ENCODE data around the gene NCS1. TPM values are rescaled to one million over a fixed set of nuclear protein-coding genes. Genes with fewer than 3 reads are reported as not detected.

Gene NCS1
- total and polyA plus RNA-seq, 9 of the 15 experiments (the other 6 are each of a cell fraction or from before 2014, with no cell fraction given), result 0.28 to 27.0 (median 9.6) TPM

DNA sequence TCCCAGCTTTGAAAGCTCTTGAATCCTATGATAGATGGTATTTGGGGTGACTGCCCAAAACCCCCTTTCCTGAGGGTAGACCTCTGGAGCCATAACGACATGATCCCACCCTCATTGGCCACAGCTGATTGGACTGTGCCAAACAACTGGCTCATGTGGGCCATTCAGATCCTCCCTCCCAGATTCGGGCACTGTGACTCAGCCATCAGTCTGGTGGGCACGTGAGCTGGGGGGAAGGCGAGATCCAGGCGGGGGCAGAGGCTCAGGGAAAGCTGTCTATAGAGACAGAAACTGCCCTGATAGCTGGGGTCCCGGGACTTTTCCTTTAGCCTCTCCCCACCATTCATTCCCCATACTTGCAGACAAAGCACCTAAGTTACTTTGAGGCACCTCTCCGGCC lies 15.1 kb upstream of the NCS1 start:
- H4K20me1 ChIP-seq (replicated peaks; ENCODE audit: control insufficient read depth, insufficient read depth, low read length), result no peaks in the 10 kb centered on the region

DNA sequence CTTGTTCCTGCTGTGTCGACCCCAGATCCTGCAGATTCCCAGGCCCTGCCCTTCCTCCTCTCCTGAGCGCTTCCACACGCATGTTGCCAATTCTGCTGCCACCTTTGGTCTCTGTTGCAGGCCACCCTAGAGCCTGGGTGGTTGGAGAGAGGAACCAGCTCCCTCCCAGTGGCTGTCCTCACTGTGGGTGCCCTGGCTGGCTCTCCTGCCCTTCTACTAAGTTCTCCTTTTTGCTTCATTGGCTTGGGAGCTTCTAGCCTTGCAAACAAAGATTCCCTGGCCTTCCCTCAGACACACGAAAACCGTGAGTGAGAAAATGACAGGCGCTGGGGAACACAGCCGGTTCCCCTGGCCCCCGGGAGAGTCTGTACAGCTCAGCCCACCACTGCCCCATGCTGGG lies 14.2 kb upstream of the NCS1 start:
- Histone ChIP-seq H3K4me3 (no peak overlapping the region), H3K27ac (ENCODE audit: extremely low read depth, low read depth, low read length) (no peak overlapping the region), H3K79me2 (ENCODE audit: control insufficient read depth, insufficient read depth, low read length) (no peaks in the 10 kb centered on the region), H3K9ac (ENCODE audit: insufficient read depth in 1 of 2, low read depth in 2 of 2, low read length in 2 of 2) (no peak overlapping the region), H3K36me3 (ENCODE audit: control insufficient read depth, insufficient read depth, low read length) (no peaks in the 10 kb centered on the region), H3K9me3 (replicated peaks; ENCODE audit: control insufficient read depth, insufficient read depth, low read depth, low read length) (no peaks in the 10 kb centered on the region), H3K9me1 (ENCODE audit: control insufficient read depth, insufficient read depth, low read length) (no peaks in the 10 kb centered on the region), H4K20me1 (replicated peaks; ENCODE audit: control insufficient read depth, insufficient read depth, low read length) (no peaks in the 10 kb centered on the region), H3K27me3 (ENCODE audit: control insufficient read depth in 2 of 2, insufficient read depth in 2 of 2, low read length in 2 of 2) (peaks cover 0 to 10% of the 10 kb centered on the region in 2 experiments; a peak in 2 of 5 replicates), H3K4me1 (replicated peaks in 1 of 2; ENCODE audit: control insufficient read depth in 2 of 2, insufficient read depth in 2 of 2, low read length in 2 of 2) (no peaks in the 10 kb centered on the region; a peak in 1 of 5 replicates), H3K4me2 (ENCODE audit: insufficient read depth, low read length) (no peak overlapping the region), H2AFZ (ENCODE audit: low read depth, low read length) (no peak overlapping the region)
- ATAC-seq, result no peak
- in situ Hi-C loops (cut with MboI) (no loop called here), intact Hi-C loops (cut with micrococcal nuclease) (no loop called here)
- ChIA-PET POLR2A (interaction anchor here (0.9 kb wide), 1 partner anchor 16 kb away, joined by 4 read pairs; no protein-coding TSS in a partner anchor), CTCF (ENCODE audit: low intra/inter-chr PET ratio) (no interaction called here)
- DNase-seq (ENCODE audit: extremely low read depth in 1 of 4, low spot score in 3 of 4), result no peak
- no TSS peak for BruUV-seq (replicated peaks)
- FAIRE-seq, result no peak
- WGBS (ENCODE audit: insufficient coverage, low coverage, missing lambda C conversion rate), result 24% methylated on average over 8 of the region's 8 CpGs
- TF ChIP-seq MLLT1 (IDR thresholded peaks at IDR 0.05) (no peak), ZNF212 (CRISPR knock-in tag; IDR thresholded peaks at IDR 0.05) (no peak), ZC3H8 (IDR thresholded peaks at IDR 0.05) (no peak)

More for the DNA sequence above, 15.1 kb upstream of the NCS1 start:
- no TSS peak for BruUV-seq (replicated peaks)
- H3K9me1 ChIP-seq (ENCODE audit: control insufficient read depth, insufficient read depth, low read length), result no peaks in the 10 kb centered on the region
- intact Hi-C loops (cut with micrococcal nuclease) (no loop called here), in situ Hi-C loops (cut with MboI) (no loop called here)
- WGBS (ENCODE audit: insufficient coverage, low coverage, missing lambda C conversion rate), result 18% methylated on average over 5 of the region's 7 CpGs
- H3K9ac ChIP-seq (ENCODE audit: insufficient read depth in 1 of 2, low read depth in 2 of 2, low read length in 2 of 2), result no peak overlapping the region
- ChIA-PET CTCF (ENCODE audit: low intra/inter-chr PET ratio) (no interaction called here), POLR2A (interaction anchor here (0.7 kb wide), 1 partner anchor 27 kb away, joined by 4 read pairs; no protein-coding TSS in a partner anchor)
- H3K27me3 ChIP-seq (ENCODE audit: control insufficient read depth in 2 of 2, insufficient read depth in 2 of 2, low read length in 2 of 2), result peaks cover 0 to 10% of the 10 kb centered on the region in 2 experiments; a peak in 2 of 5 replicates
- no peak for DNase-seq (ENCODE audit: extremely low read depth in 1 of 4, low spot score in 3 of 4)
- no peak for FAIRE-seq
- no peaks in the 10 kb centered on the region for H3K9me3 ChIP-seq (replicated peaks; ENCODE audit: control insufficient read depth, insufficient read depth, low read depth, low read length)
- no peak overlapping the region for H2AFZ ChIP-seq (ENCODE audit: low read depth, low read length)
- no peaks in the 10 kb centered on the region; a peak in 1 of 5 replicates for H3K4me1 ChIP-seq (replicated peaks in 1 of 2; ENCODE audit: control insufficient read depth in 2 of 2, insufficient read depth in 2 of 2, low read length in 2 of 2)
- H3K27ac ChIP-seq (ENCODE audit: extremely low read depth, low read depth, low read length), result no peak overlapping the region
- H3K4me3 ChIP-seq, result no peak overlapping the region
- H3K79me2 ChIP-seq (ENCODE audit: control insufficient read depth, insufficient read depth, low read length), result no peaks in the 10 kb centered on the region
- no peak overlapping the region for H3K4me2 ChIP-seq (ENCODE audit: insufficient read depth, low read length)
- peak; percentile 69 for TF ChIP-seq BHLHE40 (IDR thresholded peaks at IDR 0.05; ENCODE audit: low read length)
- TF ChIP-seq ZNF384 (IDR thresholded peaks at IDR 0.05; ENCODE audit: low read depth, low read length), result no peak
- TF ChIP-seq NR0B1 (IDR thresholded peaks at IDR 0.05; ENCODE audit: partially characterized antibody), result no peak
- no peak for ATAC-seq
- H3K36me3 ChIP-seq (ENCODE audit: control insufficient read depth, insufficient read depth, low read length), result no peaks in the 10 kb centered on the region

All from K562 (cell line).